IMR-90 (cell line): Measurements from ENCODE around the gene HNRNPM. TPM values are rescaled to one million over a fixed set of nuclear protein-coding genes. Genes with fewer than 3 reads are reported as not detected.

Experiments used
- ATAC-seq: fragments of 200-7000 bp; cut with Tn5 transposase; 2 replicates; pipeline ENCODE4 v1.9.1; 2020; ENCODE audit warnings: low read depth, mild to moderate bottlenecking, moderate library complexity
- BruUV-seq: library from RNA; stranded (reverse); fragments of 400-500 nt; replicated peaks from 2 replicates; lab custom pipeline; 2021; lab: Mats Ljungman, UMichigan
- CTCF ChIA-PET: fragments of 300-600 bp; formaldehyde crosslinking; extraction: SDS; loops from one replicate; lab custom pipeline; 2021; ENCODE audit warnings: antibody characterized with exemption; lab: Yijun Ruan, JAX
- POLR2A ChIA-PET: fragments of 300-600 bp; sonication (Branson Sonifier 250); formaldehyde crosslinking; loops from one replicate; lab custom pipeline; 2022; ENCODE audit warnings: antibody characterized with exemption; ENCODE audit not compliant: unreplicated experiment; lab: Charles Lee
- DNase-seq: peaks from one replicate; pipeline ENCODE4 v3.0.0; 2013
- H2AFZ ChIP-seq: replicated peaks from 2 replicates; pipeline ENCODE3; 2013; ENCODE audit warnings: low read length, mild to moderate bottlenecking; ENCODE audit not compliant: poor library complexity
- H2AK5ac ChIP-seq: 2 replicates; pipeline ENCODE4 v1.6.1; 2013; ENCODE audit warnings: low read depth, low read length, inconsistent platforms
- H2AK9ac ChIP-seq: replicated peaks from 2 replicates; pipeline ENCODE3; 2013; ENCODE audit warnings: mild to moderate bottlenecking, low read depth, low read length, moderate library complexity; ENCODE audit not compliant: poor library complexity
- H2BK120ac ChIP-seq: 2 replicates; pipeline ENCODE4 v1.6.1; 2013; ENCODE audit warnings: low read depth, low read length, inconsistent platforms
- H2BK15ac ChIP-seq: 3 replicates; pipeline ENCODE4 v1.6.1; 2013; ENCODE audit warnings: low read depth, low read length, inconsistent platforms
- H2BK20ac ChIP-seq: 2 replicates; pipeline ENCODE4 v1.6.1; 2013; ENCODE audit warnings: low read depth, mild to moderate bottlenecking, inconsistent platforms, low read length, moderate library complexity
- H2BK5ac ChIP-seq: 2 replicates; pipeline ENCODE4 v1.6.1; 2013; ENCODE audit warnings: mild to moderate bottlenecking, low read depth, low read length, inconsistent platforms; ENCODE audit not compliant: poor library complexity, severe bottlenecking
- H3K14ac ChIP-seq: replicated peaks from 2 replicates; pipeline ENCODE4 v1.6.1; 2013; ENCODE audit warnings: low read depth, low read length, inconsistent platforms
- H3K18ac ChIP-seq: 2 replicates; pipeline ENCODE4 v1.6.1; 2013; ENCODE audit warnings: low read depth, low read length, control low read depth
- H3K23ac ChIP-seq: 2 replicates; pipeline ENCODE4 v1.6.1; 2013; ENCODE audit warnings: low read depth, low read length, inconsistent platforms
- H3K27ac ChIP-seq: 2 replicates; pipeline ENCODE4 v1.5.1; 2013; ENCODE audit warnings: mild to moderate bottlenecking, control low read depth, low read length; ENCODE audit not compliant: insufficient read depth
- H3K27me3 ChIP-seq: 2 replicates; pipeline ENCODE4 v1.6.1; 2013; ENCODE audit warnings: low read length; ENCODE audit not compliant: control insufficient read depth, insufficient read depth
- H3K36me3 ChIP-seq: 2 replicates; pipeline ENCODE4 v1.6.1; 2013; ENCODE audit warnings: low read length, mixed read lengths; ENCODE audit not compliant: control insufficient read depth, insufficient read depth
- H3K4ac ChIP-seq: 2 replicates; pipeline ENCODE4 v1.6.1; 2013; ENCODE audit warnings: low read depth, low read length, inconsistent platforms
- H3K4me1 ChIP-seq: 2 replicates; pipeline ENCODE4 v1.6.1; 2013; ENCODE audit warnings: low read length, mixed read lengths; ENCODE audit not compliant: control insufficient read depth, insufficient read depth
- H3K4me2 ChIP-seq: 2 replicates; pipeline ENCODE4 v1.6.1; 2013; ENCODE audit warnings: low read depth, mild to moderate bottlenecking, control low read depth, low read length, moderate library complexity
- H3K4me3 ChIP-seq: 2 replicates; pipeline ENCODE4 v1.5.1; 2013; ENCODE audit warnings: low read depth, mild to moderate bottlenecking, control low read depth, low read length, moderate library complexity; ENCODE audit not compliant: insufficient read depth
- H3K56ac ChIP-seq: 2 replicates; pipeline ENCODE4 v1.6.1; 2013; ENCODE audit warnings: low read length, inconsistent platforms; ENCODE audit not compliant: insufficient read depth; ENCODE audit errors: extremely low read depth
- H3K79me1 ChIP-seq, 2 experiments: 2 replicates each; pipeline ENCODE4 v1.6.1; 2013; ENCODE audit warnings: low read length in 2 of 2, inconsistent platforms in 1 of 2, low read depth in 1 of 2
- H3K9ac ChIP-seq: 2 replicates; pipeline ENCODE4 v1.6.1; 2013; ENCODE audit warnings: low read depth, low read length, control low read depth
- H3K9me1 ChIP-seq: 2 replicates; pipeline ENCODE4 v1.6.1; 2013; ENCODE audit warnings: low read length, inconsistent platforms; ENCODE audit not compliant: insufficient read depth
- H3K9me3 ChIP-seq: 2 replicates; pipeline ENCODE4 v1.6.1; 2013; ENCODE audit warnings: low read length; ENCODE audit not compliant: control insufficient read depth, insufficient read depth
- H4K20me1 ChIP-seq: 2 replicates; pipeline ENCODE4 v1.6.1; 2013; ENCODE audit warnings: low read length, inconsistent platforms; ENCODE audit not compliant: insufficient read depth
- H4K5ac ChIP-seq: 2 replicates; pipeline ENCODE4 v1.6.1; 2013; ENCODE audit warnings: mild to moderate bottlenecking, low read depth, low read length, control low read depth
- H4K8ac ChIP-seq, 2 experiments: 2 replicates each; pipeline ENCODE4 v1.6.1; 2013; ENCODE audit warnings: low read depth in 2 of 2, low read length in 2 of 2, control low read depth in 1 of 2, inconsistent platforms in 1 of 2
- H4K91ac ChIP-seq: 2 replicates; pipeline ENCODE4 v1.6.1; 2013; ENCODE audit warnings: low read depth, low read length, inconsistent platforms; ENCODE audit not compliant: insufficient read depth
- FOS ChIP-seq: fragments of 150-350 bp; IDR thresholded peaks from 2 replicates; pipeline ENCODE4 v1.6.1; 2016; ENCODE audit warnings: low read depth, low read length
- MAFK ChIP-seq: IDR thresholded peaks from 2 replicates; pipeline ENCODE4 v1.6.1; 2012; ENCODE audit warnings: low read depth, low read length, improper control_type of control experiment
- MAZ ChIP-seq: IDR thresholded peaks from 2 replicates; pipeline ENCODE4 v1.6.1; 2012; ENCODE audit warnings: low read depth, mild to moderate bottlenecking, low read length, improper control_type of control experiment, moderate library complexity, borderline replicate concordance
- NFE2L2 ChIP-seq: fragments of 150-350 bp; IDR thresholded peaks from 2 replicates; pipeline ENCODE4 v1.6.1; 2016; ENCODE audit warnings: low read depth, mild to moderate bottlenecking, low read length
- RAD21 ChIP-seq: IDR thresholded peaks from 2 replicates; pipeline ENCODE4 v1.6.1; 2012; ENCODE audit warnings: low read length, improper control_type of control experiment
- RCOR1 ChIP-seq: IDR thresholded peaks from 2 replicates; pipeline ENCODE4 v1.6.1; 2012; ENCODE audit warnings: mild to moderate bottlenecking, low read length, improper control_type of control experiment; ENCODE audit not compliant: insufficient replicate concordance
- RFX5 ChIP-seq: IDR thresholded peaks from 2 replicates; pipeline ENCODE4 v1.8.0; 2012; ENCODE audit warnings: low read depth, mild to moderate bottlenecking, low read length, moderate library complexity
- SMC3 ChIP-seq: fragments of 150-350 bp; IDR thresholded peaks from 2 replicates; pipeline ENCODE4 v1.6.1; 2016; ENCODE audit warnings: low read depth, mild to moderate bottlenecking, antibody characterized with exemption, low read length, moderate library complexity
- WGBS, 2 experiments: methylation state at CpG; one replicate each; pipeline versions ENCODE4 v1.1.5 to v1.1.7; 2013; ENCODE audit warnings: missing lambda C conversion rate in 2 of 2; ENCODE audit not compliant: insufficient read length in 1 of 2; ENCODE audit errors: extremely low coverage in 2 of 2; 5-methylcytosine and 5-hydroxymethylcytosine counted together
- dilution Hi-C: fragments of 300-500 bp; cut with HindIII; formaldehyde crosslinking; loops from one replicate; pipeline ENCODE4 v1.14.3; 2018; ENCODE audit warnings: low sequenced_read_pairs; ENCODE audit not compliant: unreplicated experiment
- in situ Hi-C: fragments of 300-500 bp; cut with MboI; formaldehyde crosslinking; loops from 3 replicates; pipeline ENCODE4 v1.14.3; 2019; ENCODE audit warnings: low sequenced_read_pairs, inconsistent platforms, mixed read lengths
- intact Hi-C: fragments of 100-400 bp; cut with micrococcal nuclease; formaldehyde crosslinking; loops from 2 replicates; pipeline ENCODE4 v1.10.0; 2022
- polyA plus RNA-seq, 3 experiments: library from polyadenylated mRNA; depleted of rRNA; stranded (reverse); fragments of >200 nt; gene quantifications; 2 replicates each; pipeline ENCODE4 v1.2.3, GENCODE V29; 2012; ENCODE audit warnings: low replicate concordance in 1 of 3
- total RNA-seq: library from RNA; depleted of rRNA; stranded (reverse); fragments of >200 nt; gene quantifications from 2 replicates; pipeline ENCODE4 v1.2.3, GENCODE V29; 2012
- TF ChIP-seq, protein P1 (sequence below): fragments of 150-350 bp; IDR thresholded peaks from 2 replicates; pipeline ENCODE4 v1.6.1; 2017; ENCODE audit warnings: mild to moderate bottlenecking, antibody characterized with exemption, low read length, low read depth
- TF ChIP-seq, protein P2 (sequence below): fragments of 150-350 bp; IDR thresholded peaks from 2 replicates; pipeline ENCODE4 v1.6.1; 2016; ENCODE audit warnings: low read depth, mild to moderate bottlenecking, low read length, moderate library complexity, borderline replicate concordance
- TF ChIP-seq, protein P3 (sequence below): conservative IDR thresholded peaks from 2 replicates; pipeline ENCODE4 v1.5.1; 2012; ENCODE audit warnings: mild to moderate bottlenecking, low read depth, low read length, improper control_type of control experiment

Gene HNRNPM
- total and polyA plus RNA-seq, 2 of the 4 experiments (the other 2 are of a cell fraction) = 75.6 to 197 TPM

DNA sequence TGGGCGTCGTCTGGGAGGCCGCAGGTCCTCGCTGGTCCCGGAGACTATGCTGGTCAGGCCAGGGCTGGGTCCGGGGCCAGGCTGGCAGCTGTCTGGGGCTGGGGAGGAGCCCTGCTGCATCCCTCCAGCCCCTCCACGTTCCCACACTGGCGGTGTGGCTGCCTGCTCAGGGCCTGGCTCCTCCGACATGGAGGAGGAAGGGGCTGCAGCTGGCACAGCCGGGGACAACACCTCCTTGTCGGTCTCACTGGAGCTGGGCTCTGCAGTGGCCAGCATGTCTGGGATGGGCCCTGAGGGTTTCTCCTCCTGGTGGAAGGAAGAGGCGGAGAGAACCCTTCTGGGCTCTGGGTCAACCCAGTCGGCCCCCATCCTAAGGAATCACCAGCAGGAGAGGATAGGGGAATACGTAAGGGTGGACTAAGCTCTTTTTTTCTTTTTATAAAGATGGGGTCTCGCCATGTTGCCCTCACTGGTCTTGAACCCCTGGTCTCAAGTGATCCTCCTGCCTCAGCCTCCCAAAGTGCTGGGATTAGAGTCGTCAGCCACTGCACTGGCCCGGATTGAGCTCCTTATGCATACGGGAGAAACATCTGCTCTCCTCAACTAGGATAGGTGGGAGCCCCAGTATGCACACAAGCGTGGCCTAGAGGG is 68.4 kb downstream of the HNRNPM start:
- H2BK5ac ChIP-seq = peak overlapping the region; percentile 39
- H2AK9ac ChIP-seq = peak overlapping the region; percentile 47
- peak overlapping the region; percentile 85 for H4K5ac ChIP-seq
- WGBS, 2 experiments = 98% methylated on average over 8 of the region's 19 CpGs; no CpG with 5 or more reads in 1 of the 2 experiments
- peaks cover 2% of the 10 kb centered on the region; the same call in 1 of the 2 replicates for H3K36me3 ChIP-seq
- no peak overlapping the region for H2BK120ac ChIP-seq
- intact Hi-C loops = no loop called here
- H3K4me2 ChIP-seq = peak overlapping the region; percentile 73
- dilution Hi-C loops = no loop called here
- ChIA-PET CTCF (interaction anchor here (0.6 to 1.1 kb wide), 2 partner anchors 8 to 27 kb away, joined by 3 to 4 read pairs; no protein-coding TSS in a partner anchor), POLR2A (interaction anchor here (0.5 to 1.5 kb wide), 7 partner anchors 8 to 1619 kb away, joined by 3 to 11 read pairs (median 4); no protein-coding TSS in a partner anchor)
- peak overlapping the region; percentile 25 for H3K18ac ChIP-seq
- in situ Hi-C loops = no loop called here
- no peak overlapping the region for H3K23ac ChIP-seq
- ATAC-seq (no peak), DNase-seq (no peak)
- peak overlapping the region; percentile 73 for H3K9ac ChIP-seq
- peak overlapping the region; percentile 72 to 79 for H4K8ac ChIP-seq
- peak overlapping the region; percentile 78 for H3K27ac ChIP-seq
- H3K56ac ChIP-seq = peak overlapping the region; percentile 19; the same call in 1 of the 2 replicates
- H3K4me3 ChIP-seq = peak overlapping the region; percentile 84
- no TSS peak for BruUV-seq
- no peak overlapping the region; the same call in 2 of the 3 replicates for H2BK15ac ChIP-seq
- no peaks in the 10 kb centered on the region for H3K9me3 ChIP-seq
- peaks cover 6 to 17% of the 10 kb centered on the region in 2 experiments; a peak in 3 of 4 replicates for H3K79me1 ChIP-seq
- no peaks in the 10 kb centered on the region for H3K27me3 ChIP-seq
- H3K4ac ChIP-seq = peak overlapping the region; percentile 65
- H2AFZ ChIP-seq = peak overlapping the region; percentile 100
- H2BK20ac ChIP-seq = no peak overlapping the region
- H4K20me1 ChIP-seq = no peaks in the 10 kb centered on the region
- H3K4me1 ChIP-seq = peaks cover 11% of the 10 kb centered on the region
- peak overlapping the region; percentile 89 for H2AK5ac ChIP-seq
- peaks cover 10% of the 10 kb centered on the region for H3K9me1 ChIP-seq
- peak overlapping the region; percentile 62 for H3K14ac ChIP-seq
- TF ChIP-seq MAFK (no peak), FOS (no peak), RCOR1 (no peak), SMC3 (no peak), RFX5 (no peak), RAD21 (no peak), NFE2L2 (no peak), MAZ (no peak)
- TF ChIP-seq, protein P1, sequence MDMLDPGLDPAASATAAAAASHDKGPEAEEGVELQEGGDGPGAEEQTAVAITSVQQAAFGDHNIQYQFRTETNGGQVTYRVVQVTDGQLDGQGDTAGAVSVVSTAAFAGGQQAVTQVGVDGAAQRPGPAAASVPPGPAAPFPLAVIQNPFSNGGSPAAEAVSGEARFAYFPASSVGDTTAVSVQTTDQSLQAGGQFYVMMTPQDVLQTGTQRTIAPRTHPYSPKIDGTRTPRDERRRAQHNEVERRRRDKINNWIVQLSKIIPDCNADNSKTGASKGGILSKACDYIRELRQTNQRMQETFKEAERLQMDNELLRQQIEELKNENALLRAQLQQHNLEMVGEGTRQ = no peak
- TF ChIP-seq, protein P2, sequence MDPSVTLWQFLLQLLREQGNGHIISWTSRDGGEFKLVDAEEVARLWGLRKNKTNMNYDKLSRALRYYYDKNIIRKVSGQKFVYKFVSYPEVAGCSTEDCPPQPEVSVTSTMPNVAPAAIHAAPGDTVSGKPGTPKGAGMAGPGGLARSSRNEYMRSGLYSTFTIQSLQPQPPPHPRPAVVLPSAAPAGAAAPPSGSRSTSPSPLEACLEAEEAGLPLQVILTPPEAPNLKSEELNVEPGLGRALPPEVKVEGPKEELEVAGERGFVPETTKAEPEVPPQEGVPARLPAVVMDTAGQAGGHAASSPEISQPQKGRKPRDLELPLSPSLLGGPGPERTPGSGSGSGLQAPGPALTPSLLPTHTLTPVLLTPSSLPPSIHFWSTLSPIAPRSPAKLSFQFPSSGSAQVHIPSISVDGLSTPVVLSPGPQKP = no peak
- TF ChIP-seq, protein P3, sequence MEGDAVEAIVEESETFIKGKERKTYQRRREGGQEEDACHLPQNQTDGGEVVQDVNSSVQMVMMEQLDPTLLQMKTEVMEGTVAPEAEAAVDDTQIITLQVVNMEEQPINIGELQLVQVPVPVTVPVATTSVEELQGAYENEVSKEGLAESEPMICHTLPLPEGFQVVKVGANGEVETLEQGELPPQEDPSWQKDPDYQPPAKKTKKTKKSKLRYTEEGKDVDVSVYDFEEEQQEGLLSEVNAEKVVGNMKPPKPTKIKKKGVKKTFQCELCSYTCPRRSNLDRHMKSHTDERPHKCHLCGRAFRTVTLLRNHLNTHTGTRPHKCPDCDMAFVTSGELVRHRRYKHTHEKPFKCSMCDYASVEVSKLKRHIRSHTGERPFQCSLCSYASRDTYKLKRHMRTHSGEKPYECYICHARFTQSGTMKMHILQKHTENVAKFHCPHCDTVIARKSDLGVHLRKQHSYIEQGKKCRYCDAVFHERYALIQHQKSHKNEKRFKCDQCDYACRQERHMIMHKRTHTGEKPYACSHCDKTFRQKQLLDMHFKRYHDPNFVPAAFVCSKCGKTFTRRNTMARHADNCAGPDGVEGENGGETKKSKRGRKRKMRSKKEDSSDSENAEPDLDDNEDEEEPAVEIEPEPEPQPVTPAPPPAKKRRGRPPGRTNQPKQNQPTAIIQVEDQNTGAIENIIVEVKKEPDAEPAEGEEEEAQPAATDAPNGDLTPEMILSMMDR = no peak
- H4K91ac ChIP-seq = peak overlapping the region; percentile 29
